ENCODE measurements around the gene ABCA2.

DNA sequence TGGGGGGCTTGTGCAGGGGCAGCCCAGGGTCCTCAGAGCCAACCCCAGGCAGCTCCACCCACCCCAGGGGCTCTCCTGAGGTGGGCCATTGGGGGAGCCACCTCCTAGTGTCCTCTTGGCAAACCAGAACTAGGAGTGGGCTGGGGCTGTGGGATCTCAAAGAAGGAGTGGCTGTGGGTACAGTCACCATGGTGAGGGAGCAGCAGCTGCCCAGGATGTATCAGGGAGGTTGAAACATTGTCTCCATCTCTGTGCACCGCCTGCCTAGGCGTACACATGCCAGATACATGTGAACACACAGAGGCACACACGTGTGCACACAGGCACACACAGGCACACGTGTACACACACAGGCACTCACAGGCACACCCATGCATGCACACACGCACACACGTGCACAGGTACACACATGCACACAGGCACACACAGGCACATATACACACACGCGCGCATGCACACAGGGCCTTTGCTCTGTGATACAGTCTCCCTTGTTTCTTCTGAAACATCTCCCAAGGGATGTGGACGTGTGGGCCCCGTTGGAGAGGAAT lies 65.3 kb downstream of the ABCA2 start:
- no peak for TF ChIP-seq EZH2 (IDR thresholded peaks at IDR 0.05)
- TF ChIP-seq POLR2AphosphoS5 (IDR thresholded peaks at IDR 0.05; ENCODE audit: borderline replicate concordance, low read depth, low read length), result no peak
- no peak for TF ChIP-seq FOXP2 (optimal IDR thresholded peaks at IDR 0.05; ENCODE audit: control extremely low read depth, extremely low read length, insufficient read depth)

Measured in SK-N-MC (cell line).